HEK293T (cell line): ENCODE measurements around the gene KCNG3.

ENCODE experiments used
- ARNT ChIP-seq: fragments of 450-650 bp; IDR thresholded peaks from 2 replicates; pipeline ENCODE4 v1.6.1; 2017; ENCODE audit warnings: mild to moderate bottlenecking
- CTBP1 ChIP-seq: fragments of 450-650 bp; IDR thresholded peaks from 2 replicates; pipeline ENCODE4 v1.6.1; 2016; ENCODE audit warnings: borderline replicate concordance
- ELF4 ChIP-seq: fragments of 450-650 bp; IDR thresholded peaks from 2 replicates; pipeline ENCODE4 v1.6.1; 2017; ENCODE audit warnings: antibody characterized with exemption
- FOXK2 ChIP-seq: fragments of 450-650 bp; IDR thresholded peaks from 2 replicates; pipeline ENCODE4 v1.6.1; 2016; ENCODE audit warnings: mild to moderate bottlenecking
- FOXM1 ChIP-seq: fragments of 450-650 bp; IDR thresholded peaks from 2 replicates; pipeline ENCODE4 v1.6.1; 2017; ENCODE audit warnings: mild to moderate bottlenecking, borderline replicate concordance
- HDGF ChIP-seq: fragments of 450-650 bp; IDR thresholded peaks from 2 replicates; pipeline ENCODE4 v1.6.1; 2017; ENCODE audit warnings: antibody characterized with exemption, borderline replicate concordance
- L3MBTL2 ChIP-seq: fragments of 450-650 bp; conservative IDR thresholded peaks from 2 replicates; pipeline ENCODE4 v1.6.1; 2016; ENCODE audit warnings: mild to moderate bottlenecking
- SP1 ChIP-seq: fragments of 450-650 bp; IDR thresholded peaks from 2 replicates; pipeline ENCODE4 v1.6.1; 2017
- ZNF384 ChIP-seq: fragments of 450-650 bp; IDR thresholded peaks from 2 replicates; pipeline ENCODE4 v1.6.1; 2016

GRCh38 chr2:42504364-42505230, 10.8 kb upstream of the KCNG3 start:
- TF ChIP-seq SP1 (no peak), CTBP1 (no peak), HDGF (no peak), FOXK2 (no peak), L3MBTL2 (no peak), FOXM1 (no peak), ARNT (no peak), ELF4 (no peak), ZNF384 (no peak)
